A549 (cell line): ENCODE data around the gene SREK1IP1.

Experiments used
- CHD2 ChIP-seq: fragments of 150-350 bp; IDR thresholded peaks from 2 replicates; pipeline ENCODE4 v1.6.1; 2014; ENCODE audit warnings: low read length; ENCODE audit not compliant: partially characterized antibody
- NPAS2 ChIP-seq: fragments of 250-450 bp; sonication (Bioruptor Pico); IDR thresholded peaks from 2 replicates; pipeline ENCODE4 v1.8.0; 2022; ENCODE audit warnings: mild to moderate bottlenecking, moderate library complexity, borderline replicate concordance
- PBX3 ChIP-seq: IDR thresholded peaks from 2 replicates; pipeline ENCODE4 v1.6.1; 2012
- POLR2A ChIP-seq: IDR thresholded peaks from 2 replicates; pipeline ENCODE4 v1.6.1; 2012; ENCODE audit warnings: mild to moderate bottlenecking, low read length
- RFX5 ChIP-seq: fragments of 450-650 bp; IDR thresholded peaks from 2 replicates; pipeline ENCODE4 v1.7.1; 2014; ENCODE audit warnings: antibody characterized with exemption, mild to moderate bottlenecking, moderate library complexity
- SREBF2 ChIP-seq: fragments of 450-650 bp; IDR thresholded peaks from 2 replicates; pipeline ENCODE4 v1.6.1; 2014; ENCODE audit warnings: mild to moderate bottlenecking, moderate library complexity

- no peak for TF ChIP-seq POLR2A
- no peak for TF ChIP-seq SREBF2
- no peak for TF ChIP-seq CHD2
- no peak for TF ChIP-seq RFX5
- TF ChIP-seq NPAS2: no peak
- TF ChIP-seq PBX3: no peak
These were observed 45.6 kb upstream of the SREK1IP1 start for GRCh38 chr5:64814073-64814472.
